A204.1 (cell line): ENCODE results near the gene GLB1L2.

Experiments
- FAIRE-seq: peaks from 2 replicates; lab custom pipeline; 2012; peaks lifted over from hg19 to GRCh38; lab: Jason Lieb, UNC

Gene GLB1L2

DNA sequence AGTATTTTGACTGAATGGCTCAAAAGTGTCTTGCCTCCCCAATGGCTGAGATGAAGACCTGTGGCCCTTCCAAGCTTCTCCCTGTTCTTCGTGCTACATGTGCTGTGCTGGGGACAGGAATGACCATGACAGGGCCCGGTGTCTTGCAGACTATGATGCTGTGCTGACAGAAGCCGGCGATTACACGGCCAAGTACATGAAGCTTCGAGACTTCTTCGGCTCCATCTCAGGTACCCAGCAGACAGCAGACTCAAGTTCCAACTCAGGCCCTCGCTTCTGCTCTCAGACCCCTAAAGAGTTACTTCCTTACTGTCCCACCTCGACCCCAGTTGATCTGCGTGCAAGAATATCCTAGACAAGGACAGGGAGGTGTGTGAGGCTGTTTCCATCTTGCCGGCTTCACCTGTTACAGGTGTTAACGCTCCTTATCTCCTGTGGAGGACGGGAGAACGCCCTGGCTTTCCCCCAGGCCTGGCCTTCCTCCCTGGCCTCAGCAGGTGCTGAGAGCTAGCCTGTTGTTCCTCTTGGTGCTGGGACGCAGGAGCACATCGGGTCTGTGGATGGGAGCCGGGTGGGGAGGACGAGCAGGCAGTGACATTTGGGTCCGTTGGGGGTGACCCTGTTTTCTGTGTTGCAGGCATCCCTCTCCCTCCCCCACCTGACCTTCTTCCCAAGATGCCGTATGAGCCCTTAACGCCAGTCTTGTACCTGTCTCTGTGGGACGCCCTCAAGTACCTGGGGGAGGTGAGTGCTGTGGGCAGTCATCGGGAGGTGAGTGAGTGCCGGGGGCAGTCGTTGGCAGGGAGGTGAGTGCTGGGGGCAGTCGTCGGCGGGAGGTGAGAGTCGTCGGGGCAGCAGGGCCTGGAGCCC, 38.1 kb downstream of the GLB1L2 start:
- no peak for FAIRE-seq

DNA sequence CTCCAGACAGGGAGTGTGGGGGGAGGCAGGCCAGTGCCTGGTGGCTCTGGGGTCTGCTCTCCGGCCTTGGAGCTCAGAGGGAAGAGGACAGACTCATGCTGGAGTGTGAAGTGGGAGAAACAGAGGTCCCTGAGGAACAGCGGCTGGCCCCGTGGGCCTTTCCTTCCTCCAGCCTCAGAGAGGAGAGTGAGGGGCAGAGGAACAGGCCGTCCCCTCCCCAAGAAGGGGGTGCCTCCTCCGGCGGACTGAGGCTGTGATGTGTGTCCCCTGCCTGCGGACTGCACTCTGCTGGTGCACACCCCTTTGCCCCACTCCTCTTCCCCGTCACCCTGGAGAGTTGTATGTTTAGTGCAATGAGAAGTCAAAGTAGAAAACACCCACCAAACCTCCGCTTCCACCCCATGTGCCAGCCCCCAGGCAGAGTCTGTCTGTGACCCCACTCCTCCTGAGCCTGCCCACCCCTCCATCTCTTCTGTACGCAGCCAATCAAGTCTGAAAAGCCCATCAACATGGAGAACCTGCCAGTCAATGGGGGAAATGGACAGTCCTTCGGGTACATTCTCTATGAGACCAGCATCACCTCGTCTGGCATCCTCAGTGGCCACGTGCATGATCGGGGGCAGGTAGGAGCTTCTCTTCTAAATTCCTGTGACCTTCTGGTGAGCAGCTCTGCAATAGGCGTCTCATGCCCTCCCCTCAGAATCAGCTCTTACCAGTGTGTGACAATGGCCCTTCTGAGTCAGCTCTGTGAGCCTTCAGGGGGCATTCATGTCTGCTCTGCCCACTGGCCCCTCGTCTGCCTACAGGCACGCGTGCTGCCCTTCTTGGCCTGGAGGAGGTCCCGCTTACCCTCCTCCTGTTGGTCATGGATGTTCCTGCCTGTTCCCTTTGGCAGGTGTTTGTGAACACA, 39.0 kb downstream of the GLB1L2 start:
- FAIRE-seq, result no peak

DNA sequence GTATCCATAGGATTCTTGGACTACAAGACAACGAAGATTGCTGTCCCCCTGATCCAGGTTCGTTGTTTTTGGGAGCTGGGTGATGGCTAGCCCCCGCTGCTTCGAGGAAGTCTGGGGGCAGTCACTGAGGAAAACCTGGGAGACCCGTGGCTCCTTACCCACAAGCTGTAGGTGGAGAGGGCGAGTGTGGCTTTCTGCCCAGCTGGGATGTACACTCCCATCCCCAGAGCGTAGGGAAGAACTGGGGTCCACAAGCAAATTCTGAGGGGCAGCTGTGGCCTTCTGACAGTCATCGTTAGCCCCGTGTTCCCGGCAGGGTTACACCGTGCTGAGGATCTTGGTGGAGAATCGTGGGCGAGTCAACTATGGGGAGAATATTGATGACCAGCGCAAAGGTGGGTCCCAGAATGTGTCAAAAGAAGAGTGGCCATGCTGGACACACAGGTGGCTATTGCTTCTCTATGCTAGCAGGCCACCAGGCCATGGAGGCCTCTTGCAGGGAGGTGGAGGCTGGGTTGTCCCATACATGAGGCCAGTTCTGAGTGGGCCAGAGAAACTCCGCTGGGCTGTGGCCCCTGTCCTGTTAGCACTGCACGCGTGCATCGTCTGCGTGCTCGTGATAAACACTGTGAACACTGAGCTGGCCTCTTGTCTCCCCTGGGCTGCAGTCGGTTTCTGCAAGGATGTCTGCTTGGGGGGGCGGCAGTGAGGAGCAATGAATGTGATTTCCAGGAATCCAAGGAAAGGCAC, 39.8 kb downstream of the GLB1L2 start:
- no peak for FAIRE-seq

DNA sequence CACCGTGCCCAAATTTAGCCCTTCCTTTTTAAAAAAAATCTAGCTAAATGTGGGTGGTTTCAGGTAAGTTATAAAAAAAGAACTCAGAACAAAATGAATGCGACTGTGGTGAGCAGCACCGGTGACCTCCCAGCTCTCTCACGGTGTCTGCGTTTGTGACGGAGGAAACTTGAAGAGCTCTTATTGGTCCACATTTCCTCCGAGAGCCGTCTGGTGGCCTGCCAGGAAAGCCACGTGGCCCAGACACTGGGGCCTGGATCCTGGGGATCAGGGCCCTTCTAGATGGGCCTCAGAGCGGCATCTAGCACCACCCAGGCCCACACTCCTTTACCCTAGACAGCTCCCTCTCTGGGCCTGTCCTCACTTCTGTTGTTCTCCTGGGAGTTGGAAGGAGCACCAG, 40.7 kb downstream of the GLB1L2 start:
- no peak for FAIRE-seq

DNA sequence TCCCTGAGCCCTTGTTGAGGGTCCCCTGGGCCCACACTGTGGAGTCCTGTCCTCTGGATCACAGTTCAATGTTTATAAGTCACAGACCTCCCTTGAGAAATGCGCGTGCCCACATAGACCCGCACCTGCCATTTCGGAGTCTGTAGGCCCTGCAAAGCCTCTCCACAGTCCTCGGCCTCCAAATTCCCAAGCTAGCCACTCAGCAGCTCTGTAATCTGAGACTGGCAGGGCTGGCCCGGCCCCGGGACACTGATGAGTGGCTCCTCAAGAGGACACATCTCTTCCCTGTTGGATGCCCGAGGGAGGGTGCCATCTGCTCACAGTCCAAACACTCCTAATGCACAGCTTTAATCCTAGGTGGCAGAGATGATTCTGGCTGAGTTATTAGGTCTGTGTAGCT, 41.2 kb downstream of the GLB1L2 start:
- FAIRE-seq, result no peak

DNA sequence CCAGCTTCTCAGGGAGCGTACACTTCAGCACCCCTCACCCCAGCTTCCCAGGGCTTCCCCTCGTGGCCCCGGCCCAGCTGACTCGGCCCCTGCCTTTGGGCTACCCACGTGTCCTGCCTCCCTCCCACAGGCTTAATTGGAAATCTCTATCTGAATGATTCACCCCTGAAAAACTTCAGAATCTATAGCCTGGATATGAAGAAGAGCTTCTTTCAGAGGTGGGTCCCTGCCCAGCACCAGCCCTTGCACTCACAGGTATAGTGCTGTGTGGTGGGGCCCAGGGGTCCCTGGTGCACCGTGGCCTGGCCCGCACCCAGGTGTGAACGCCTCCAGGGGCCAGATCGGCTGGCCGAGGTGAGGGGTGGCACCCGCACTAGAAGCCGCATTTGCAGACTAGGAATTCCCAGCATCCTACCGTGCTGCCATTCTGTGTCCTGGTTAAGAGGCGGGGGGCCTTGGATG, 41.8 kb downstream of the GLB1L2 start:
- no peak for FAIRE-seq

DNA sequence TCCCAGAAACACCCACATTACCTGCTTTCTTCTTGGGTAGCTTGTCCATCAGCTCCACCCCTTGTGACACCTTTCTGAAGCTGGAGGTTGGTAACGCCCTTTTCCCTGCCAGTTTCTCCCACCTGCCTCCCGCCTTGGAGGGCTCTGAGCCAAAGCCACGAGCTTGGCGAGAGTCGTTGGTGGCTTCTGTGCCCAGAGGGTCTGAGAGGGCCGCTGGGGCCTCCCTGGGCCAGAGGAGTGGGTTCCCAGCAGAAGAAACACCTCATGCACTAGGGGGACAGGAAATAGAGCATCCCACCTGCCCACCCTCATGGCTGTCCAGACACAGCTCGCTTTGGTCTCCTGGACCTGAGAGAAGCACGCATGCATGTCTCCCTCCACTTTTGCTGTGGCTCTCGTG, 42.4 kb downstream of the GLB1L2 start:
- no peak for FAIRE-seq

DNA sequence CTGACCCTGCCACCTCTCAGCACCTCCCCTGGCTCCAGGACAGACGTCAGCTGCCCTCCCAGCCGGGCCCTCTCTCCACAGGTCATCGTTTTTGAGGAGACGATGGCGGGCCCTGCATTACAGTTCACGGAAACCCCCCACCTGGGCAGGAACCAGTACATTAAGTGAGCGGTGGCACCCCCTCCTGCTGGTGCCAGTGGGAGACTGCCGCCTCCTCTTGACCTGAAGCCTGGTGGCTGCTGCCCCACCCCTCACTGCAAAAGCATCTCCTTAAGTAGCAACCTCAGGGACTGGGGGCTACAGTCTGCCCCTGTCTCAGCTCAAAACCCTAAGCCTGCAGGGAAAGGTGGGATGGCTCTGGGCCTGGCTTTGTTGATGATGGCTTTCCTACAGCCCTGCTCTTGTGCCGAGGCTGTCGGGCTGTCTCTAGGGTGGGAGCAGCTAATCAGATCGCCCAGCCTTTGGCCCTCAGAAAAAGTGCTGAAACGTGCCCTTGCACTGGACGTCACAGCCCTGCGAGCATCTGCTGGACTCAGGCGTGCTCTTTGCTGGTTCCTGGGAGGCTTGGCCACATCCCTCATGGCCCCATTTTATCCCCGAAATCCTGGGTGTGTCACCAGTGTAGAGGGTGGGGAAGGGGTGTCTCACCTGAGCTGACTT, 43.2 kb downstream of the GLB1L2 start:
- FAIRE-seq, result no peak

DNA sequence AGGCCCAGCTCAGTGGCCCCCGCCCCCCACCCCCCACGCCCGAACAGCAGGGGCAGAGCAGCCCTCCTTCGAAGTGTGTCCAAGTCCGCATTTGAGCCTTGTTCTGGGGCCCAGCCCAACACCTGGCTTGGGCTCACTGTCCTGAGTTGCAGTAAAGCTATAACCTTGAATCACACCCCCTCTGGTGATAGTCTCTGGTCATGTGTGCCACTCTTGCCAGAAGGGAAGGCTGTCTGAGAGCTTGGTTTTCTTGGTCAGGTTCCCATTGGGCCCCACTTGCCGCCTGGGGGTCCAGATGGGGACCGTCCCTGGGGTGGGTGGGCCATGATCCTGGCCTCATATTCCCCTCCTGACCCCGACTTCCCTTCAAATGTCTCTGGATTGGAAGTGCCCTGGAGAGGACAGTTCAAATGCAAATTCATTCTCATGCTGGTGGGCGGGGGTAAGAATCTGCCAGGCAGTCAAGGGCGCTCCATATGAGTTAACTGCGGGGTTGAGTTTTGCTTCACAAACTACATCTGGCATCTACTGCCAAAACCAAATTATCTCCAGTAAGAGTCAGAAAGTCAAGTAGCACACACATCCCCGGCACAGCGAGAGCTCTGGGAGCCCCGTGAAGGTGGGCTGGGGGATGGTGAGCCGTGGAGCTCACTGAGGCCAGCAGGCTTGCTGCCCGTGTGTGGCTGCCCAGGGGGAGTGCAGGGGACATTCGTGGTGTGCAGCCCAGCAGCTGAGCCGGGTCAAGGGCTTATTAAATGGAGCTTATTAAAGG, 44.5 kb downstream of the GLB1L2 start:
- FAIRE-seq, result no peak

DNA sequence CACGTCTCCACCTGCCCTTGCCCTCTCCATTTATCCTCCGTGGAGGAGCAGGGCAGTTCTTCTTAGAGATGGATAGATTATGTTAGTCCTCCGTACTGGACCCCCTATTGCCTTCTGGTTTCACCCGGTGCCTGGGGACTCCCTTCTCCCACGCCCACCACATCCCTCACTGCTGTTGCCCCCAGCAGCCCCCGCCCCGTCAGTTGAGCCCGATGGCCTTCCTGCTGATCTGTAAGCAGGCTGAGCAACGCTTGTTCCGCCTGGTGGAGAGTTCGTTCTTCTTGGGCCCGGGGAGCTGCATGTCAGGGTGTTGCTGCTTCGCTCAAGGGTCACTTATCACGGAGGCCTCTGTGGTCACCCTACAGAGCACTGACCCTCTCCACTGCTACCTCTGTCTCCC, 46.1 kb downstream of the GLB1L2 start:
- no peak for FAIRE-seq

DNA sequence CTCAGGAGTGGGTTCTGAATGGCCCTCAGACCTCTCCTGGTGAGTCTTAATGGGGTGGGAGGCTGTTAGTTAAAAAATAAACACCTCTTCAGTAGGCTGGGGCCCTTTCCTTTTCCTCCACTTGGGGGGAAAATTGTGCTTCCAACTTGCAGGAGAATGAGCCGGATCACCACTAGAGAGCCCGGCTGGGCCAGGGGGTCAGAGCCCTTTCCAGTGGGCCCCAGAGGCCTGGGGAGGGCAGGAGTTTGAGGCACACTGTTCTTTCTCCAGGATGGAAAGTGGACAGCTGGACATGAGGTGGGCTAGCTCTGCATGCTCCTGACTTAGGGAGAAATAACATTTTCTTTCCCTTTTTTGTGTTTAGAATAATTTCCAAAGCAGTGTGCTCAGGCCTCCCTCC, 47.5 kb downstream of the GLB1L2 start:
- no peak for FAIRE-seq

DNA sequence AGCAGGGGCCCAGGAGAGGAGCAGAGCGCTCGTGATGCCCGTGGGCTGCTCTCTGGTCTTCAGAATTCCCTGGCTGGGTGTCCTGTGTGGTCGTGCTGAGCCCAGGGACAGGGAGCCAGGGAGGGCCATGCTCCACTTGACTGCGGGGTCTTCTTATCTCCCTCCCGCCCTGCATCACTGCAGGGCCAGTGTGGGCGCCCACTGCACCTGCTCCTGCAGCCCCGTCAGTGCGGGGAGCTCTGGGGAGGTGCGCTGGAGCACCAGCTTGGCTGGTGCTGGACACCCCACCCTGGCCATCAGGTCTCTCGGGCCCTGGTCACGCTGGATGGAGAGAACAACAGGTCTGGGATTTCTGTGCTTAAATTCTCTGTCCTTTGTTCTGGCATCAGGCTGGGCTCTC, 48.4 kb downstream of the GLB1L2 start:
- FAIRE-seq, result no peak

DNA sequence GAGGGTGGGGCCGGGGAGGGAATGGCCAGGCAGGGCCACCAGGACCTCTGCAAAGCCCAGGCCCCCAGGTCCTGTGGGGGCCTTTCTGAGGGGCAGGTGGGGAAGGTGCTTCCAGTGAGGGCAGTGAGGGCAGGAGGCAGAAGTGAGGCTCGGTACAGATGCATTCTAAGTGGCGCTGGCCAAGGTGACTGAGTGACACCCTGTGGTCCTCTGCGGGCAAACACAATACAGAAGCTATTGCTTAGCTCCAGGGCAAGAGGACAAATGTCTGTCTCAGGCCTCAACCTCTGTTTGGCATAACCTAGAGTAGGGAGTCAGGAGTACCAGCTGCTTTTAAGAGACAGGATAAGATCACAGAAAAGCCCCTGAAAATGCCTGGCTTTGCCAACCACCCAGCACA, 49.0 kb downstream of the GLB1L2 start:
- no peak for FAIRE-seq

DNA sequence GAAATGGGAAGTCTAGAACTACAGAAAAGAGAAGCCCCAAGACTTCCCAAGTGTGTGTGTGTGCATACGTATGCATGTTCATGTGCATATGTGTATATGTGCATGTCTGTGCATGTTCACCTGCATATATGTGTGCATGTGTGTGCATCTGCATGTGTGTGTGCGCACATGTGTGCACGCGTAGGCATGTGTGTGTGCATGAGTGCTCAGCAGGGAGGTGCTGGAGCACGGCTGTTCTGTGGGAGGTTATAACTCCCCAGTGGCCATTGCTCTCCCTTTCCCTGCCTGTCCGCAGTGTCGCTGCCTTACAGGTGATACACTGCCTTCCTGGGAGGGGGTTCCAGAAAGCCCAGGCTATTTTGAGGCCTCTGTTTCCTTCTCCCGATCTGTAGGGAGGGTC, 50.5 kb downstream of the GLB1L2 start:
- FAIRE-seq, result no peak

DNA sequence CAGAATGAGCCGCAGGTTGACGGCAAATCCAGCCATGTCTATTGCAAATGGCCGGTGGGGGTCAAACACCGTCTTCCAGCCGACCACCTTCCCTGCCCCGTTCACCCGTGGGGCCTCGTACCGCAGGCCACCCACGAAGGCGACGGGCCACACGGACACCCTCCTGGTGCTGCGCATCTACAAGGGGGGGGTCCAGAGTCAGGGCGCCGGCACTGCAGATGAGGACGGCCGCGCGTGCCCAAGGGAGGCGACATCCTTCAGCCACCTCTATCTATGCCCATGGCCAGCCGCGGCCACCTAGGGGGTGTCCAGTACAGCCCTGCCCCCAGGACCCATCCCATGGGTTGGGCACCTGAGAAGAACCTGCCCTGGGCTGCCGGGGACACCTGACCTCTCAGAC, 51.0 kb downstream of the GLB1L2 start:
- FAIRE-seq, result no peak

DNA sequence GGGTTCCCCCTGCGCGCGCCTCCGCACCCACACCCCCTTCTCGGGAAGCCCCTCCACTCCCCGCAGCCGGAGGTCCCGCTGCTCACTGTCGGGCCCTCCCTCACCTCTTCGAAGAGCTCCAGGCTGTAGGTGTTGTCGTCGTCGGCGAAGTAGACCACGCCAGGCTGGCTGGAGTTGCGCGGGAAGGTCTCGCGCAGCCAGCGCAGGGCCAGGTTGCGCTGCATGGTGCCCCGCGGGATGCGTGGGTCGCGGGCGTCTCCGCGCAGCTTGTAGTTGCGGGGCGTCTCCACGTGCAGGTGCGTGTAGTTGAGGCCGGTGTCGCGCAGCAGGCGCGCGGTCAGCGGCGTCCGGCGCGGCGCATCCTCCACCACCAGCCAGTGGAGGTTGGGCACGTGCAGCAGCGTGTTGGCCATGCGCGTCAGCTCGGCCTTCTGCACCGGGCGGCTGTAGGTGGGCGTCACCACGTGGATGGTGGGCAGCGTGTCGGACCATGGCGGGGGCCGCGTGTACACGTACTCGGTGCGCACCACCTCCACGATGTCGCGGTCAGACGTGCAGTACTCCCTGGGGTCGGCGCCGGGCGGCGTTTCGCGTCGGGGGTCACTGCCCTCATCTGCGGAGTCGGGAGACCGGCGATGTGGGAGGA, 51.9 kb downstream of the GLB1L2 start:
- FAIRE-seq, result no peak

DNA sequence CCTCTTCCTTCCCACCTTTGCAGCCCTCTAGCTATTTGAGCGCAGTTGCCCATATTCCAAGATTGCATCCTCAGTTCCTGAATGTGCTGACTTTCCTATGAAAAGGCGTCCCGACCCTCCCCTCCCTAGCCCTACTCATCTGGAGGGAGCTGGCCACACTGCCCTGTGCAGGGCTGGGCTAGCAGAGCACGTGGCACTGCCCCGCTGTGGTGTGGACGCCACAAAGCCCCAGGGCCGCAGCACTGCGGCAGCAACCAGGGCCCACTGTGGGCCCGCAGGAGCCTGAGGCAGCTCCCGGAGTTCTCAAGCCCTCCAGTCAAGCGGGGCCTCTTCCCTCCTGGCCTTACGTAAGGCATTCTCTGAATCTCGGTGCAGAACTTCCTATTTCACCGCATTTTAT, 52.6 kb downstream of the GLB1L2 start:
- no peak for FAIRE-seq

DNA sequence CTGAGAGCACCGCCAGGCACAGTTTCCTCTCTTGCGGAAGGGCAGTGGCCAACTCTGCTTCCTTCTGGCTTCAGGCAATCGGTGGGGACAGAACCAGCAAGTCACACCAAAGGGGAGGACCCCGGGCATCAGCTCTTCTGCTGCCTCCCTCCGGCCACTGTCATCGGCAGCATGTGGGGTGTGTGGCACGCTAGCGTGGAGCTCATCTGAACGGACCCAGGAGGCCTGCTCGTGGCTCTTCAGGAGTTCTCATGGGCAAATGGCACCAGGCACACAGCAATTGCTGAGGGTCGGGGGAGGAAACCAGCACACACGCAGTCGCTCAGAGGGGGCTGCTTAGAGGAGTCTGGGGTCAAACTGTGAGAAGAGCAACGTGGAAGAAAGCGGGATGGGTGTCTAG, 53.4 kb downstream of the GLB1L2 start:
- FAIRE-seq, result no peak

DNA sequence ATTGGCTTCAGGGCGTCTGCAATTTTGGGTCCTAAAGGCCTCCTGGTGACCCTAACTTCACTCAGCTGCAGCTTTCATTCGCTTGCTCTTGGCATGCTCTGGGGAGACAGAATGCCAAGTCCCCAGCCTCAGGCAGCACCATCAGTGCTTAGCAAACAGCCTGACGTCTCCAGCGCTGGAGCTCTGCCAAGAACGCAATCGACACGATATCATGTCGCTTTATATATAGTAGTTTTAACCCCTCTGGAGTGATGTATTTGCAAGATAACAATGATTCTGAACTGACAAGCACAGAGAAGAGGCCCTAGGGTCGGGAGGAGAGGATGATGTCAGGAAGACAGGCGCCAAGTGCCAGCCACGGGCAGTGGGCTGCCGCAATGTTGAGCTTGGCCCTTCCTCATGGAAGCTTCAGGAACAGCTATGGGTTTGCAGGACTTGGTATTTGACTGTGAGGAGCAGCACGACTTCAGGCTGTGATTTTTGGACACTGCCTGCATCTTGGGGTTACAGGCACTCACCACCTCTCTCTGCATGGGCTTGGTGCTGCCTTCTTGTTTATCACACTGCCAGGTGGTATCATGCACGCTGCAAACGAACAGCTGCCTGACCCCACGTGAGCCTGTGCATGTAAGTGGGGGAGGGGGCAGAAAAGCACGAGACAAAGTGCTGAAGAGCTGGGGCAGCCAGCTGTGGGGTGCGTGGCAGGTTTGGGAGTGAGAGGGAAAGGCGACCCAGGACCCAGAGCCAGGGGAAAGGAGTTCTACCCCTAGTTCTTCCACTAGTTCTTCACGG, 54.2 kb downstream of the GLB1L2 start:
- no peak for FAIRE-seq

DNA sequence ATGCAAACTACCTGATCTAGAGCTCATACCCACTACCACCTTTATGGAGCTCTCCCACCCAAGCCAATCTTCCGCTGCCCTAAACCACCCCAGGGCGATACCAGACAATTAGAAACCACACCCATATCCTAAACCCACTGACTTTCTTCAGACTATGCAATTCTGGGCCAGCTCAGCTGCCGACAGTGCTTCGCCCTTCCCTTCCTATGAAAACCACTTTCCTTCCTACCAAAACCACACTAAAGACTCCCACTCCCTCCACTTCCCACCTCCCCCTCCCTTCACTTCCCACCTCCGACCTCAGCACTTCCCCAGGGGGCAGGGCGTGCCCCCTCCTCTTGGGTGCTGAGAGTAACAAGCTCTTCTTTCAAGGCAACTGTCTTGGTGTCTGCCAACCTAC, 55.2 kb downstream of the GLB1L2 start:
- no peak for FAIRE-seq
